HG03108 (cell line): ENCODE results near the gene STKLD1.
"Not testable (repeated sequence)": the region's sequence is repeated elsewhere in the genome, so short reads cannot be mapped to it uniquely, and the experiment has no call there.

Experiments
- ATAC-seq: cut with Tn5 transposase; IDR thresholded peaks from one replicate; pipeline ENCODE4 v1.9.1; 2021; ENCODE audit warnings: moderate library complexity; ENCODE audit not compliant: unreplicated experiment

Gene STKLD1

DNA sequence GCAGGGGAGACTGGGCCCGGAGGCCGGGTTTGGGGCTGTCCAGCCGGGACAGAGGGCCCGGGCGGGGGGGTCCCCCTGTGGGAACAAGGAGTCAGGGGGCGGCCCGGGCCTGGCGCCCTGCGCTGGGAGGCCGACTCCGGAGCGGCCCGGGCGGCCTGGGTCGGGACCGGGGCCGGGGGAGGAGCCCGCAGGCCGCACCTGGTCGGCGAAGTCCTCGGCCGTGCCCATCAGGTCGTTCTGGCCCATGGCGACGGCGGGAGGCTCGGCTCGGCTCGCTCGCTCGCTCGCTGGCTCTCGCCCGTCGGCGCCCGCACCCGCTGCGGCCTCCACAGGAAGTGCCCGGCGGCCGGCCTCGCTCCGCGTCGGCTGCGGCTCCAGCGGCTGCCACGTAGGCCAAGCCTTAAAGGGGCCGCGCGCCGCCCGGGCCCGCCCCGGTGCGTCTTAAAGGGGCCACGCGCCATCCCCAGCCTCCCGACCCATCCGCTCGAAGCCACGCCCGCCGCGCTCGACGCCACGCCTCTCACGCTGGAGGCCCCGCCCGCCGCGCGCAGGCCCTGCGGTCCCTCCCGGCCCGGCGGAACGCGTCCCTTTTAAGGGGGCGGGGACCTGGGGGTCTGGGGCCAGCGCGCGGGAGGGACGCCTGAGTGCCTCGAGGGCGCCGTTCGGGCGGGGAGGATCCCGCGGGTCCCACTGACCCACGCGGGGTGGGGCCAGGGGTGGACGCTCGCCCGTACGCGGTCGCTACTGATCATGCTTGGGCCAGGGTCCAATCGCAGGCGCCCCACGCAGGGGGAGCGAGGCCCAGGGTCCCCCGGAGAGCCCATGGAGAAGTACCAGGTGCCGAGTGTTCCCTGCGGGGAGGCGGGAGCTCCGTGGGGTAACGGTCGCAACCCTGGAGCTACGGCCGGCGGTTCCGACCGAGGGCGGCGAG is at the start of gene STKLD1, which contains the start of gene SURF4:
Gene STKLD1, plus strand, starts transcription at position 643 of the 931 bp plus-strand sequence. Its CDS starts 108 bp downstream, at position 751.
Gene SURF4, minus strand, starts transcription at position 337 of the 931 bp plus-strand sequence. Its CDS starts 91 bp downstream, at position 246.
- peak; percentile 84 for ATAC-seq

DNA sequence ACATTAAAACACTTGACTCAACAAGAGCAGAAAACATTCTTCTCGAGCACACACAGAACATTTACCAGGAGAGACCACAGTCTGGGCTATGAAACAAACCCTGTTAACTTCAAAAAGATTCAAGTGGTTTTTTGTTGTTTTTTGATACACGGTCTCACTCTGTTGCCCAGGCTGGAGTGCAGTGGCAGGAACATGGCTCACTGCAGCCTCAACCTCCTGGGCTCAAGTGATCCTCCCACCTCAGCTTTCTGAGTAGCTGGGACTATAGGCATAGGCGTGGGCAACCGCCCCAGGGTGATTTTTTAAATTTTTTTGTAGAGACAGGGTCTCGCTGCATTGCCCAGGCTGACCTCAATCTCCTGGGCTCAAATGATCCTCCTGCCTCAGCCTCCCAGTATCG is 49.1 kb upstream of the STKLD1 start:
- ATAC-seq = not testable (repeated sequence)

DNA sequence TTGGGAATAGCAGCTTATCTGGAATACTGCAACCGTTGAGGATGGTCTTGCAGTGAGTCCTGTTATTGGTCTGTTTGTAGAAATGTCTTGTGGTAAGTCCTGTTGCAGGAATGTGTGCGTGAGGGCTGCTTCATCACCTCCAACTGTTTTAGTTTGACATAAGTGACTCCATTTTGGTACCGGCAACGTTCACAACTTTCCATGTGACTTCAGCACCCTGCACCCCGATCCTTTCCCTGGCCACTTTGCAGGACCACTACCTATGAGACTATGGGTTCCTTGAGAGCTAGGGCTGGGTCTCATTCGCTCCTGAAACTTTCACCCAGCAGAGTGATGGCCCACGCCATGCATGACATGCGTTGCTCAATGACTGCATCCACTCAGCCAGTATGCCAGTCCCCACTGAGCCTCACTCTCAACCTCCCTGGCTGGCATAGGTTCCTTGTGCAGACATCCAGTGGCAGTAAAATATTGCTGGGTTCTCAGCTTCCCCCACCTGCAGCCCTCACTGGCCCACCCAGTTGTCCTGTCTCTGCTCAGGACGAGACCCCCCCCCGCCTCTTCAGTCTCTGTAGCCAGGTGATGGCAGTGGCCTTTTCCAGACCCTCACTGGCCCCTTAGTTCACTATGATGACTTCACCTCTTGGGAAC is 48.2 kb upstream of the STKLD1 start:
- no peak for ATAC-seq

DNA sequence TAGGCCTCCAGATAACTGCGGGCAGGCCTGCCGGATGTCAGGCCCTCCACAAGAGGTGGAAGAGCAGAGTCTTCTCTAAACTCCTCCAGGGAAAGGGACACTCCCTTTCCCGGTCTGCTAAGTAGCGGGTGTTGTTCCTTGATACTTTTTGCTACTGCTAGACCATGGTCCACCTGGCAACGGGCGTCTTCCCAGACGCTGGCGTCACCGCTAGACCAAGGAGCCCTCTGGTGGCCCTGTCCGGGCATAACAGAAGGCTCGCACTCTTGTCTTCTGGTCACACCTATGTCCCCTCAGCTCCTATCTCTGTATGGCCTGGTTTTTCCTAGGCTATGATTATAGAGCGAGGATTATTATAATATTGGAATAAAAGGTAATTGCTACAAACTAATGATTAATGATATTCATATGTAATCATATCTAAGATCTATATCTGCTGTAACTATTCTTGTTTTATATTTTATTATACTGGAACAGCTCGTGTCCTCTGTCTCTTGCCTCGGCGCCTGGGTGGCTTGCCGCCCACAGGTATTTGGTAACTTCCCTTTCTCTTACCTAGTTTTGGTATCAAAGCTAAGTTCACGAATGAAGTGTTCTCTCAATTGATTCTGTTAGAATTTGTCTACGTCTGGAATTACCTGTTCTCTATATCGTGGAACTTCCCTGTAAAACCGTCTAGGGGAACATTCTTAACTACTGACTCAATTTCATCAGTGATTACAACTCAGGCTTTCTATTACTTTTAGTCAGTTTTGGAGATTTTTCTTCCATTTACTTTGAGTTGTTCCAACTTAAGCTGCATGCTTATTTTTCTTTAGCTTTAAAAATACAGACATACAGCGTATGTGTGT is 46.6 kb upstream of the STKLD1 start:
- ATAC-seq = not testable (repeated sequence)

DNA sequence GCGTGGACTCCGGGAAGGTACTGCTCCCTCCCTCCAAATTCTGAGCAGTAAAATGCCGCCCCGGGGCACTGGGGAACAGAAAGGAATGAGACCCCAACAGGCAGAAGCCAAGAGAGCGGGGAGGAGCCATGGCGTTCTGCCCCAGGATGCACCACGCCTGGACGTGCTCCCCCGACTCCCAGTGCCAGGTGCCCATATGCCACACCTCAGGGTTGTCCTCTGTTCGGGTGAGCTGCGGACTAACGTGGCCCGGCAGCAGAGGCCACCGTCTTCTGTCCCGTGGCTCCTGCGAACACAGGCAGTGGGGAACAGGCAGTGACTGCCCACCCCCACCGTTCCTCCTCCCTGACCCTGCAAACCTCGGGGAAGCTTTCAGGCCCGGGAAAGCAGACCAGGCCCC is 44.9 kb upstream of the STKLD1 start:
- no peak for ATAC-seq

DNA sequence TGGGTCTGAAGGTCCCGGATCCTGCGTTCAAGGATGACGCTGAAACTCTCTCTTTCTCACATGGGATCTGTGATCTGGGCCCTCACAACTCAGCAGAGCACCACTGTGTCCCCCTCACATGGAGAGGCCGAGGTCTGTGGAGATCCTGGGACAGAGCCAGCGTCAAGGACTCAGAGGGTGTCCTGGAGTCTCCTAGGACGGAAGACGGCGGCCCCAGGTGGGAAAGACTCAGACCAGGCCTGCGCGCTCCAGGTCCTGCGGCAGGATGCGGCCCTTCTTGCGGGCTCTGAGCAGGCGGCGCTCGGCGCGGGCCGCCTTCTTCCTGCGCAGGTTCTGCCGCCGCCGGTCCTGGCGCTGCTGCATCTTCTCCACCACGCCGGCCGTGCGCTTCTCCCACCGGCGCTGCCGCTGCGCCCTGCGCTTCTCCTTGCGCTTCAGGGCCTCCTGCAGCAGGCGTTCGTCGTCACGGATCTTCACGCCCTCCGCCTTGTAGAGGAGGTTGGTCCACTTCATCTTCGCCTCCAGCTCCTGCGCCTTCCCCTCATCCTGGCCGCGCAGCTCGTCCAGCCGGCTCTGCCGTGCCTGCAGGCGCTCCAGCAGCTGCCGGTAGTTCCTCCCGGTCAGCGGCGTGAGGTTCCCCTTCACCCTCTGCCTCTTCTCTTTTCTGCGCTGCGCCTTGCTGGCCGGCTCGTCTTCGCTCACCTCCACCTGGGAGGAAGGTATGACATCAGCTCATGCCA is 44.4 kb upstream of the STKLD1 start:
- ATAC-seq = no peak

DNA sequence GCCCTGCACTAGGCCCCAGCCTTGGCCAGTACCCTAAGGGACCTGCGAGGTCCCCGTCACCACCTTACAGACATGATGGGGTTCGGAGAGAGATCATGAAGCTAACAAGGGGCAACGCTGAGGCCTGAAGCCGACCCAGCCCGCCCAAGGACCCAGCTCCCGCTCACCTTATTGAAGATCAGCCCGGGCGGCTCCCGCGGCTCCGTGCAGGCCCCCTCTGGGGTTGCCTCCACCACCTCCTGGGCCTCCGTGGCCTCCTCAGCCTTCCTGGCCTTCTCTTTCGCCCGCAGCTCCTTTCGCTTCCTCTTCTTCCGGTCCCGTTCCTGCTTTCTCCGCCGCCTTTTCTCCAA is 43.8 kb upstream of the STKLD1 start:
- ATAC-seq = no peak

DNA sequence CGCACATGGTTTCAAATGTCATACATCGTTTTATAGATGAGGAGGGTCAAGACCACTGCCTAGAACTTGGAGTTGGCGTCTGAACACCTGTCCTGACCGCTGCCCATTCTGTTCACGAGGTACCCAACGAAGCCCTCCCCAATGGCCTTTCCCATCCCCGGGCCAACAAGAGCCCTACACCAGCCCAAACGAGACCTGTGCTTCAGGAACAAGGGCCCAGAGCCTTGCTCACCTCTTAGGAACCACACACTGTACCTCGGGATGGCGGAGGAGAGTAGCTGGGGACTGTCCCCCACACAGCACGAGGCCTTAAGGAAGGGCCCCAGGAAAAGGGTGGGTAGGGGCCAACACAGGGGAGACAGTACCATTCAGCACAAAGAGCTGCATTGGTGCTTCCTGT is 43.2 kb upstream of the STKLD1 start:
- no peak for ATAC-seq

DNA sequence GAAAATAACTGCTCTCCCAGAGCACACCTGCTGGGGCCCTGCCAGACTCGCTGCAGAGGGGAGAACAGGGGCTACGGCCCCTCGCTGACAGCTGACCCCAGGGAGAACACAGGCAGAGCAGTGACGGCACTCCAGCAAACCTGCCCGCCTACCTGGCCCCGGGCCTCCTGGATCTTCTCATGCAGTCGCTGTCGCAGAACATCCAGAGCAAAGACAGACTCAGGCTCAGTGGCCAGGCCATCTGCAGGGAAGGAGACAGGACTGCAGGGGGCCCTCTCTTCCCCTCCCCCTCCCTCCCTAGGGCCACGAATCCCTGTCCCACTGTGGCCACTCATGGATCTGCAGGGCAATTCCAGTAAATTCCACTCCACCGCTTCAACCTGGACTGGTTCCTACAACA is 42.6 kb upstream of the STKLD1 start:
- no peak for ATAC-seq

DNA sequence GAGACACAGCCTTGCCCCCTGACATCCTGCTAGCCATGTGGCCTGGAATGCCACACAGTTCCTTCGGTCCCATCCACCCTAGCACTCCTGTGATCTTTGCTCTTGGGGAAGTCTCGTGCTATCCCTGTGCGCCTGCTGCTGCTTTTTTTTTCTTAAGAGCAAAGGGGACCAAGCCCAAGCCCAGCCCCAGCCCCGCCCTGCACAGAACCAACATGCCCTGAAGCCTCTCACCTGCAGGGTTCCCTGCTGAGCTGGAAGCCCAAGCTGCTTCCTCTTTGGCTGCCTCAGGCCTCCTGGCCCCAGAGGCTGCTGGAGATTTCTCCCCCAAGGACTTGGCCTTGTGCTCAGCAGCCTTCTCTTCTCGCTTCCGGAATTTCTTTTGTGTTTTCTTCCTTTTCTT is 42.0 kb upstream of the STKLD1 start:
- no peak for ATAC-seq

DNA sequence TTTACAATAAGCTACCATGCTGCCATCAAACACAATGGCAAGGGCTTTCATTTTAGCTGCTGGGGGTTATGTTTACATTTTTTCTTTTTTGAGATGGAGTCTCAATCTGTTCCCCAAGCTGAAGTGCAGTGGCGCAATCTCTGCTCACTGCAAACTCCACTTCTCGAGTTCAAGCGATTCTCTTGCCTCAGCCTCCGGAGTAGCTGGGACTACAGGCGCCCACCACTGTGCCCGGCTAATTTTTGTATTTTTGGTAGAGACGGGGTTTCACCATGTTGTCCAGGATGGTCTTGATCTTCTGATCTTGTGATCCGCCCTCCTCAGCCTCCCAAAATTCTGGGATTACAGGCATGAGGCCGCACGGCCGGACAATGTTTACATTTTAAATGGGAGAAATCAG is 41.3 kb upstream of the STKLD1 start:
- ATAC-seq = not testable (repeated sequence)

DNA sequence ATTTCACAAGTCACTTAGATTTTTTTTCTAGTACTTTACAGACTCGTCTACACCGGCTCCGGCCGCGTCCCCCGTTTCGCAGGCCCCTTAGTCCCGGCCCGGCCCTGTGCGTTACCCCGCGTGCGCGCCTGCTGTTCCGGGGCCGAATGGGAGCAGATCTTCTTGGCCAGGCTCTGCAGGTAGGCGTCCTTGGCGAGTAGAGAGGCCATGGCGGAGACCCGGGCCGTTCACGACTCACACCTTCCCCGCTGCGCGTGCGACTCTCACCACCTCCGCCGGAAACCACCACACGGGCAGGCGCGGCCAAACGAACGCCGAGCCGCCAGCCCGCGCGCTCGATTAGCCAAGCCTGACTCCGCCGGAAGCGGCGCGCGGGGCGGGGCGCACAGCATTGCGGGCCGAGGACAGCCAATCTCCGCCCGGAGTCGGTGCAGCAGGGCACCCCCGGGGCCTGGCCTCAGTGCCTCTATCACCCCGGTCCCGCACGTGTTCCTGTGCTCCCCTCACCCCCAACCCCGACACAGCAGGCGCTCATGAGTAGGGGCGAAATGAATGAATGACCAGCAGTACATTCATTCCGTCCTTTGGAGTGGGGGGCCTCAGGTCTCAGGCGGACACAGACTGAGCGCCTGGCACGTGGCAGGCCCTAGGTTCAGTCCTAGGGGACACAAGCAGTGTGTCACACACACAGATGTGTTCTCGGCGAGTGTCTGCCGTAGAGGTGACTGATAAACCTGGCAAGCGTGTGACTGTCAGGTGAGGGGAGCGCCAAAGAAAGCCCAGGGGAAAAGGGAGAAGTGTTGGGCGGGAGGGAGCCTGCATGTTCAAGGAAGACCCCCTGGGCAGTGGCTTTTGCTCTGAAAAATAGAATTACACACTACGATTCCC is 40.0 kb upstream of the STKLD1 start, which contains the start of gene SURF6:
Gene SURF6, minus strand, starts transcription at position 265 of the 888 bp plus-strand sequence. Its CDS starts 56 bp downstream, at position 209.
- peak; percentile 76 for ATAC-seq

DNA sequence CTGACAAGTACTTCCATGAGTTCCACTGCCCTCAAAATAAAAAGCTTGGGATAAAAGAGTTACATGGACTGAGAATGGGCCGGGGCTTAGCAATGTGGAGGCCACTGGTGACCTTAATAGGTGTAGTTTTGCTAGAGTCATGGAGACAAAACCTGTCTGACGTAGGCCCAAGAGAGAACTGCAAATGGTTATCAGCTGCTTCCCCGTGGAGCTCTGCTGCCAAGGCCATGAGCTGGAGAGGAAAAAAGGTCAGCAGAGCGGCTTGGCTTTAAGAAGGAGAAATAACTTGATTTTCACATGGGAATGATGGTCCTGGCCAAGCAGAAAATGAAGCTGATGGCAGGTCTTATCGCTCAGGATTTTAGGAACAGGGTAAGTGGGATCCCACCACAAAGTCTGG is 36.5 kb upstream of the STKLD1 start:
- ATAC-seq = no peak

DNA sequence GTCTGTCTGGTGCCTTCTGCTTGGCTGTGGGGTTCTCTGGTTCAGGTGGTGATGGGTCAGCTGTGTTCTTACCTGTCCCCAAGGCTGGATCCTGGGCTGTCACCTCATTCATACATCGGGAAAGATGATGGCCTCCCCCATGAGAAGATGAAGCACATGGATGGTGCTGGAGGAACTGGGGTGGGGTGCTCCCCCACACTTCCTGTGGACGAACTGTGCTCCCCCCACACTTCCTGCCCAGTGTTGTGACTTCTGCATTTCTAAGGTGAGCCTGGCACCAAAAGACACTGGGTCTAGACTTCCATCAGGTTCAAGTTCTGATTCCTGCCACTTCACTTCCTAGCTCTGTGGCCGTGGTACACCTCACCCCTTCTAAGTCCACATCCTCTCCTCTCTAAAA is 35.9 kb upstream of the STKLD1 start:
- no peak for ATAC-seq

DNA sequence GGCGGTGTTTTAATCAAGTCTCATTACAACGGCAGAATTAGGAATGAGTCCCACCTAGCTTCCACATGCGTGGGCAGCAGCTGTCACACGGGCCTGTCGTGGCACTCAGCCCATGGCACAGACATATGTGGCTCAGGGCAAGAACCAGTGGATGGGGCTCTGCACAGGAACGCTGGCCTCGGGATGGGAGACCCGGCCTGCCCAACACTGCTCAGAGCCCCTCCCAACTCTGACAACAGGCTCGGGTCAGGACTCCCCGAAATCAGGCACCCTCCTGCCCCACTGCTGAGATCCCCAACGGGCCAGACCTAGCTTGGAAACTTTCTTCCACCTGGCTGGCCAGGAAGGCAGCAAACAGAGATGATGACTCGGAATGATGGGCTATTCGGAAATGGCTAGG is 35.2 kb upstream of the STKLD1 start:
- no peak for ATAC-seq

DNA sequence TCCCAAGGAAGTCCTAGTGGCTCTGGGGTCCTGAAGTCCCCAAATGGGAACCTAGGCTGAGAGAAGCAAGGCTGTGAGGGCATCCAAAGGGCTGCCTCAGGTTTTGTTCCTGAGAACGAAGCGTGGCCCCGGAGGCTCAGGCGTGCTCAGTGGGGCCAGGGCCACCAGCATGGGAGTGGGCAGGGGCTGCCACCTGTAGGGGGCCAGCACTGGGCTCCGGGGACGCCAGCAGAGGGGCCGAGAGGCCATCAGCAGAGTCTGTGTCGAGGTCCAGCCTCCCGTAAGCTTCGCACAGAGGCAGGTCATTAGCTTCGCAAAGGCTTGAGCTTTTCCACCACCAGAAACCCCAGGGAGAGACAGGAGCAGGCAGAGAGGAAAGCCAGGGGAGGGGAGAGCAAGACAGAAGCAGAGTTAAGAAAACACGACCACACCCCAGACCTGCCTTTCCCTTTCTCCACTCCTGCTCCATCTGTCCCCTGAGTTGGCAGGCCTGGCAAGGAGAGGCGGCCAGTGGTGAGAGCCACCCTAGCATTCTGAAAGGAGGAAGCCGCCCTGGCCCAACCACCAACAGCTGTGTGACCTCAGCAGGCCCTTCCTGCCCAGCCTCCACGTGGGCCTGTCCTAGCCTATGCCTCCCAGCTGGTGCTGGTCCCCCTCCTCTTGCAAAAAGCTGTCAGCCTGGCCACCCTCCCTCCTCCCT is 34.6 kb upstream of the STKLD1 start:
- ATAC-seq = no peak

DNA sequence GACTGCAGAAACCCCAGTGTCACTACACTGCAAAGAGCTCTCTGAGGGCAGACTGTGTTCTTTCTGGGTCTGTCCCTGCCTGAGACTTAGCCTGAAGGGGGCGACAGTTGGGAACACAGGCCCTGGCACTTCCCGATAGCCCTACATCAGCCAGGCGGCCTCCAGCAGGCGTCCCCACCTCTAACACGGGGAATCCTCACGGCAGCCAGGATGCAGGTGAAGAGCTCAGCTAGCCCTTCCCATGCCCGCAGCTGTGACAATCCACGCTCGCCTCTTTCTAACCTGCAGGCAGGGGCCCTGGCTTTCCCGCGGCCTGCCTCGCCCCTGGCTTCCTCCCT is 34.1 kb upstream of the STKLD1 start:
- no peak for ATAC-seq

DNA sequence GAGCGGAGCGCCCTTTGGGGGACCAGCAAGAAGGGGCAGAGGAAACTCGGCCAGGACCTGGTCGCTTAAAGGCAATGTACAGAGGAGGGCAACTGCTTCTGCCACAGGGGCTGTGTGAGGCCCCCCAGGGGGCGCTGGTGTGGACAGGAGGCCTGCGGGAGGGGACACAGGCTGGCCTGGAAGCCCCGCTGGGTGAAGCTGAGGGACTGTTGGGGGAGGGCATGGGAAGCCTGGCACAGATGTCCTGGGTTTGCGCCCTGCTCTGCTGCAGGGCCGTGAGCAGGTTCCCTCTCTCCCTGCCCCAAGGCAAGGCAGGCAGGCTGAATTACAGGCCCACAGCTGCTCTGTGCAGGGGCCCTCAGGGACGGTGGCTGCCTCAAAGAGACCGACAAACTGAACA is 33.6 kb upstream of the STKLD1 start:
- no peak for ATAC-seq

DNA sequence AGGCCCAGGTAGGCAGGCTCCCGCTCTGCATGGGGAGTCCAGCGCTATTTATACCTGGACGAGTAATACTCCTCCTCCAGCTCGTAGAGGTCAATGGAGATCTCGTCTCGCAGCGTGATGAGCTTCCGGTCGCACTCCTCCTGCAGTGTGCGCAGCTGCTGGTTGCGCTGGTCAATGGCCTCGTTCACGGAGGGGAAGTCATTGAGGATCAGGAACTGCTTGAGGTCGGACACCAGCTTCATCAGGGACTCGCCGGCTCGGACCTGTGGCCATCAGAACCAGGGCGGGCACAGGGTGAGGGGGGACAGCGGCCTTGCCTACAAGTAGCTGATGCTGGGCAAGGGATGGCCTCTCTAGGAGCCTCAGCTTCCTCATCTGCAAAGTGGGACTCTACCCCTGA is 32.1 kb upstream of the STKLD1 start:
- no peak for ATAC-seq
